ENCODE data around the gene C22orf42.
"Not testable (repeated sequence)": the region's sequence is repeated elsewhere in the genome, so short reads cannot be mapped to it uniquely, and the experiment has no call there.

DNA sequence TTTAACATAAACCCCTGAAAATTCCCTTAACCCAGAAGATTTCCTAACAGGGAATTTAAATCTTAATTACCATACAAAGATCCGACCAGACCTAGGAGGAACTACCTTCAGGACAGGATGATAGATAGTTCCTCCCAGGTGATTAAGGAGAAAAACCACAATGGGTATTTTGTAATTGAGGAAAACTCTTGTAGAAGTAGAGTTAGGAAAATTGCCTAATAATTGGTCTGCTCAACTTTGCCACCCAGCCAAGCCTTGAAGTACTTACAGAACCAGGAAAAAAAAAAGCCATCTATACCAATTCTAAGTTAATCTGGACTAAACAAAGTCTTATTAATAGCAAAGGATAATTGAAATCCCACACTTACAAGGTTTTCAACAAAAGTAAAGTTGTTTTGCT, 20.5 kb downstream of the C22orf42 start:
- TF ChIP-seq, protein P1, sequence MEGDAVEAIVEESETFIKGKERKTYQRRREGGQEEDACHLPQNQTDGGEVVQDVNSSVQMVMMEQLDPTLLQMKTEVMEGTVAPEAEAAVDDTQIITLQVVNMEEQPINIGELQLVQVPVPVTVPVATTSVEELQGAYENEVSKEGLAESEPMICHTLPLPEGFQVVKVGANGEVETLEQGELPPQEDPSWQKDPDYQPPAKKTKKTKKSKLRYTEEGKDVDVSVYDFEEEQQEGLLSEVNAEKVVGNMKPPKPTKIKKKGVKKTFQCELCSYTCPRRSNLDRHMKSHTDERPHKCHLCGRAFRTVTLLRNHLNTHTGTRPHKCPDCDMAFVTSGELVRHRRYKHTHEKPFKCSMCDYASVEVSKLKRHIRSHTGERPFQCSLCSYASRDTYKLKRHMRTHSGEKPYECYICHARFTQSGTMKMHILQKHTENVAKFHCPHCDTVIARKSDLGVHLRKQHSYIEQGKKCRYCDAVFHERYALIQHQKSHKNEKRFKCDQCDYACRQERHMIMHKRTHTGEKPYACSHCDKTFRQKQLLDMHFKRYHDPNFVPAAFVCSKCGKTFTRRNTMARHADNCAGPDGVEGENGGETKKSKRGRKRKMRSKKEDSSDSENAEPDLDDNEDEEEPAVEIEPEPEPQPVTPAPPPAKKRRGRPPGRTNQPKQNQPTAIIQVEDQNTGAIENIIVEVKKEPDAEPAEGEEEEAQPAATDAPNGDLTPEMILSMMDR (IDR thresholded peaks at IDR 0.05), result not testable (repeated sequence)
- not testable (repeated sequence) for TF ChIP-seq EZH2 (IDR thresholded peaks at IDR 0.05; ENCODE audit: borderline replicate concordance, insufficient read depth, low read depth, low read length, poor library complexity, severe bottlenecking)
